ENCODE data around the gene GFRAL.

GFRAL gene

GRCh38 chr6:55423933-55424332 is 96.7 kb downstream of the GFRAL start:
- DNase-seq (ENCODE audit: low read depth) = no peak
- TF ChIP-seq, protein P1, sequence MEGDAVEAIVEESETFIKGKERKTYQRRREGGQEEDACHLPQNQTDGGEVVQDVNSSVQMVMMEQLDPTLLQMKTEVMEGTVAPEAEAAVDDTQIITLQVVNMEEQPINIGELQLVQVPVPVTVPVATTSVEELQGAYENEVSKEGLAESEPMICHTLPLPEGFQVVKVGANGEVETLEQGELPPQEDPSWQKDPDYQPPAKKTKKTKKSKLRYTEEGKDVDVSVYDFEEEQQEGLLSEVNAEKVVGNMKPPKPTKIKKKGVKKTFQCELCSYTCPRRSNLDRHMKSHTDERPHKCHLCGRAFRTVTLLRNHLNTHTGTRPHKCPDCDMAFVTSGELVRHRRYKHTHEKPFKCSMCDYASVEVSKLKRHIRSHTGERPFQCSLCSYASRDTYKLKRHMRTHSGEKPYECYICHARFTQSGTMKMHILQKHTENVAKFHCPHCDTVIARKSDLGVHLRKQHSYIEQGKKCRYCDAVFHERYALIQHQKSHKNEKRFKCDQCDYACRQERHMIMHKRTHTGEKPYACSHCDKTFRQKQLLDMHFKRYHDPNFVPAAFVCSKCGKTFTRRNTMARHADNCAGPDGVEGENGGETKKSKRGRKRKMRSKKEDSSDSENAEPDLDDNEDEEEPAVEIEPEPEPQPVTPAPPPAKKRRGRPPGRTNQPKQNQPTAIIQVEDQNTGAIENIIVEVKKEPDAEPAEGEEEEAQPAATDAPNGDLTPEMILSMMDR (IDR thresholded peaks at IDR 0.05; ENCODE audit: low read depth, low read length, missing control alignments) = no peak

GRCh38 chr6:55433446-55434130 is 106.3 kb downstream of the GFRAL start:
- no peak overlapping the region for H3K4me3 ChIP-seq (ENCODE audit: low read depth, low read length)
- TF ChIP-seq, protein P1 (IDR thresholded peaks at IDR 0.05; ENCODE audit: low read depth, low read length, missing control alignments) = no peak
- no peak for DNase-seq (ENCODE audit: low read depth)

More at GRCh38 chr6:55423933-55424332, 96.7 kb downstream of the GFRAL start:
- H3K4me3 ChIP-seq (ENCODE audit: low read depth, low read length) = no peak overlapping the region

GRCh38 chr6:55437141-55437540 is 109.9 kb downstream of the GFRAL start:
- TF ChIP-seq, protein P1 (IDR thresholded peaks at IDR 0.05; ENCODE audit: low read depth, low read length, missing control alignments) = no peak
- no peak for DNase-seq (ENCODE audit: low read depth)
- no peak overlapping the region for H3K4me3 ChIP-seq (ENCODE audit: low read depth, low read length)

DNA sequence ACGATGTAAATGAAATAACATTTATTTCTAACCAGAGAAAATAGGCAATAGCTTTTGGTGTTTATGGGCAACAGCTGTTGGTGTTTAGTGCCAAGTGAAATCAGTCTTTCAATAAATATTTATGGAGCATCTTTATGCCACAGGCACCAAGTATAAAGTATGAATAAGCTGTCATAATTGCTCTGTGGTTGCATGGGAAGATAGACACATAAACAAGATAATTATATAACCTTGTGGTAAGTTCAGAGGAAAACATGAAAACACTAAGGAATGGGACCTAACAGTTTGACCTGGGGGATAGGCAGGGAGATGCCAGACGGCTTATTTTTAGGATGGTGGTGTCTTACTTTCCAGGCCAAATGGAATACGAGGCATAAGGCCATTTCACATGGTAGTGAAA is 110.9 kb downstream of the GFRAL start:
- no peak overlapping the region for H3K4me3 ChIP-seq (ENCODE audit: low read depth, low read length)
- TF ChIP-seq, protein P1 (IDR thresholded peaks at IDR 0.05; ENCODE audit: low read depth, low read length, missing control alignments) = no peak
- DNase-seq (ENCODE audit: low read depth) = no peak

GRCh38 chr6:55443238-55444134 is 116.2 kb downstream of the GFRAL start:
- H3K4me3 ChIP-seq (ENCODE audit: low read depth, low read length) = no peak overlapping the region
- no peak for DNase-seq (ENCODE audit: low read depth)
- TF ChIP-seq, protein P1 (IDR thresholded peaks at IDR 0.05; ENCODE audit: low read depth, low read length, missing control alignments) = no peak

DNA sequence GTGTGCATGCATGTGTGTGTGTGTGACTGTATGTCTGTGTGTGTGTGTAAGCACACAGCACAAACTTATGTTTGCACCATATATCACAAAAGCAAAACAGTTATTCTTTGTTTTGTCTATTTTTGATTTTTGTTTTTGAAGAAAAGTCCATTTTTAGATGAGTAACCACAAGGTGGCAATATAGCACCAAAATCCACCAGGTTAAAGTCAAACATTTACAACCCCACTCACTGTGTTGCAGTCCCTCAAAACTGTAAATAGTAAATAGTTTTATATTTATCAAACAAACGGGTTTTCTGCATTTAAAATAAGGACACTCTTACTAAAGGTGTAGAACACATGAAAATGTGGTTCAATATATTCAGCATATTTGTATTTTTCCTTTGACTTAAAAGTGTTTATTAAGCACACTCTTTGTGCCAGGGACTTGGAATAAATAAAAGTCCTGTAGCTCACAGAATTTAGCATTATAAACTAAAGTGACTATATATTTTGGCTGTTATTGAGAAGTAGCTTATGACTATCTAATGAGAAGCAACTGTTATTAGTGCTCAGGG is 118.5 kb downstream of the GFRAL start:
- DNase-seq (ENCODE audit: low read depth) = no peak
- H3K4me3 ChIP-seq (ENCODE audit: low read depth, low read length) = no peak overlapping the region
- TF ChIP-seq, protein P1 (IDR thresholded peaks at IDR 0.05; ENCODE audit: low read depth, low read length, missing control alignments) = peak; percentile 39
